C4-2B (cell line): Measurements from ENCODE around the gene IFI30.
A peak's percentile ranks its signal among the peaks of the same experiment; 100 is the strongest.

ENCODE experiments used
- H3K27ac ChIP-seq: fragments of 450-650 bp; 2 replicates; pipeline ENCODE4 v1.5.1; 2017
- ZFX ChIP-seq: fragments of 450-650 bp; IDR thresholded peaks from 2 replicates; pipeline ENCODE4 v1.6.1; 2017
- TF ChIP-seq, protein P1 (sequence below): fragments of 450-650 bp; conservative IDR thresholded peaks from 2 replicates; pipeline ENCODE4 v1.5.1; 2017; ENCODE audit warnings: mild to moderate bottlenecking

IFI30 gene

GRCh38 chr19:18192673-18193387 lies 19.2 kb downstream of the IFI30 start, which contains the start of gene MPV17L2:
MPV17L2 (plus strand) TSS chr19:18193218; CDS start chr19:18193282, 64 bp downstream.
- peak within 1 kb of the TSS; percentile 88 for H3K27ac ChIP-seq
- no peak for TF ChIP-seq ZFX
- TF ChIP-seq, protein P1, sequence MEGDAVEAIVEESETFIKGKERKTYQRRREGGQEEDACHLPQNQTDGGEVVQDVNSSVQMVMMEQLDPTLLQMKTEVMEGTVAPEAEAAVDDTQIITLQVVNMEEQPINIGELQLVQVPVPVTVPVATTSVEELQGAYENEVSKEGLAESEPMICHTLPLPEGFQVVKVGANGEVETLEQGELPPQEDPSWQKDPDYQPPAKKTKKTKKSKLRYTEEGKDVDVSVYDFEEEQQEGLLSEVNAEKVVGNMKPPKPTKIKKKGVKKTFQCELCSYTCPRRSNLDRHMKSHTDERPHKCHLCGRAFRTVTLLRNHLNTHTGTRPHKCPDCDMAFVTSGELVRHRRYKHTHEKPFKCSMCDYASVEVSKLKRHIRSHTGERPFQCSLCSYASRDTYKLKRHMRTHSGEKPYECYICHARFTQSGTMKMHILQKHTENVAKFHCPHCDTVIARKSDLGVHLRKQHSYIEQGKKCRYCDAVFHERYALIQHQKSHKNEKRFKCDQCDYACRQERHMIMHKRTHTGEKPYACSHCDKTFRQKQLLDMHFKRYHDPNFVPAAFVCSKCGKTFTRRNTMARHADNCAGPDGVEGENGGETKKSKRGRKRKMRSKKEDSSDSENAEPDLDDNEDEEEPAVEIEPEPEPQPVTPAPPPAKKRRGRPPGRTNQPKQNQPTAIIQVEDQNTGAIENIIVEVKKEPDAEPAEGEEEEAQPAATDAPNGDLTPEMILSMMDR, result no peak

GRCh38 chr19:18193388-18194180 lies 20.0 kb downstream of the IFI30 start:
- H3K27ac ChIP-seq, result peak overlapping the region; percentile 76
- TF ChIP-seq, protein P1, result no peak
- TF ChIP-seq ZFX, result no peak

- peak overlapping the region; percentile 76 for H3K27ac ChIP-seq
- TF ChIP-seq, protein P1, result no peak
- no peak for TF ChIP-seq ZFX
Observed at GRCh38 chr19:18194181-18194530, 20.5 kb downstream of the IFI30 start.

GRCh38 chr19:18194554-18195238 lies 21.1 kb downstream of the IFI30 start:
- H3K27ac ChIP-seq, result no peak overlapping the region; the same call in 1 of the 2 replicates
- no peak for TF ChIP-seq ZFX
- TF ChIP-seq, protein P1, result no peak

DNA sequence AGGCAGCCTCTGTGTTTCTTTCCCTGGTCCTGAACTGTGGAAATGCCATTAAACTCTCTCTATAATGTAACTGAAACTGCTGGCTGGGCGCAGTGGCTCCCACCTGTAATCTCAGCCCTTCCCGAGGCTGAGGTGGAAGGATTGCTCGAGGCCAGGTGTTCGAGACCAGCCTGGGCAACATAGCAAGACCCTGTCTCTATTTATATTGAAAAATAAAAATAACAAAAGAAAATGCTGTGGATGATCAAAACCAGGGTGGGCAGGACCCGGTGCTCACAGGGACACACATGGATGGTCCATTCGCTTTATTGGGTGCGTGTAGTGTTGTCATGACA lies 22.9 kb downstream of the IFI30 start:
- TF ChIP-seq, protein P1, result no peak
- TF ChIP-seq ZFX, result no peak
- no peak overlapping the region for H3K27ac ChIP-seq

DNA sequence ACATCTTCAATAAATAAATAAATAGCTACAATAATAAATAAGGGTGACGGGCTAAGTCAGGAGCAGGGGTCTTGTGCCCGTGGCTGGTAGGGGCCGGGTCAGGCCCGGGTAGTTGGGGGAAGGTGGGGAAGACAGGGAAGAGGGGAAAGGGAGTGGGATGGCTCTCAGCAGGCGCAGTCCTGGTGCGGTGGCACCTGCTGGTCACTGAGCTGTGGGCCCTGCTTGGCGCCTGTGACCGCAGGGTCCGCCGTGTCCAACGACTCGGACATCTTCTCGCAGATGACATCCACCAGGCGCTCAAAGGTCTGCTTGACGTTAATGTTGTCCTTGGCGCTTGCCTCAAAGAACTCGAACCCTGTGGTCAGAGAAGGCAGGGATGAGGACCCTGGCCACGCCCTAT lies 23.7 kb downstream of the IFI30 start:
- TF ChIP-seq, protein P1, result no peak
- TF ChIP-seq ZFX, result no peak
- H3K27ac ChIP-seq, result no peak overlapping the region

GRCh38 chr19:18197941-18198340 lies 24.3 kb downstream of the IFI30 start:
- TF ChIP-seq, protein P1, result no peak
- TF ChIP-seq ZFX, result no peak
- H3K27ac ChIP-seq, result no peak overlapping the region
